ENCODE measurements around the gene OR4B1.
"Not testable (repeated sequence)": the region's sequence is repeated elsewhere in the genome, so short reads cannot be mapped to it uniquely, and the experiment has no call there.

The OR4B1 gene, protein sequence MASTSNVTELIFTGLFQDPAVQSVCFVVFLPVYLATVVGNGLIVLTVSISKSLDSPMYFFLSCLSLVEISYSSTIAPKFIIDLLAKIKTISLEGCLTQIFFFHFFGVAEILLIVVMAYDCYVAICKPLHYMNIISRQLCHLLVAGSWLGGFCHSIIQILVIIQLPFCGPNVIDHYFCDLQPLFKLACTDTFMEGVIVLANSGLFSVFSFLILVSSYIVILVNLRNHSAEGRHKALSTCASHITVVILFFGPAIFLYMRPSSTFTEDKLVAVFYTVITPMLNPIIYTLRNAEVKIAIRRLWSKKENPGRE

DNA sequence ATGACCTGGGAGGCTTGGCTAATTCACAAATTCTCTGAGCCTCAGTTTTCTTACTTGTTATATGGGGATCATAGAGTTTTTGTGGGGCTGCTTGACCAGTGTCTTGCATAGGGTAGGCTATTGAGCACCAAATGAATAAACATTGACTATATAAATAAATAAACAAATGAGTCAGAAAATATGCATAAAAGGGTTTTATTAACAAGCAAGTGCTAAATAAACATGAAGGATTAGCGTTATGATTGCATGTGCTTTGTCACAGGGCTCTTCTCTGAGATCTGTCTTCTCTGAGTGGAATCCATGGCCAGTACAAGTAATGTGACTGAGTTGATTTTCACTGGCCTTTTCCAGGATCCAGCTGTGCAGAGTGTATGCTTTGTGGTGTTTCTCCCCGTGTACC, at the start of gene OR4B1:
OR4B1 (plus strand) TSS at position 301 of the 400 bp plus-strand sequence; CDS start at position 301, 0 bp downstream.
- DNase-seq (ENCODE audit: low spot score), result no peak

DNA sequence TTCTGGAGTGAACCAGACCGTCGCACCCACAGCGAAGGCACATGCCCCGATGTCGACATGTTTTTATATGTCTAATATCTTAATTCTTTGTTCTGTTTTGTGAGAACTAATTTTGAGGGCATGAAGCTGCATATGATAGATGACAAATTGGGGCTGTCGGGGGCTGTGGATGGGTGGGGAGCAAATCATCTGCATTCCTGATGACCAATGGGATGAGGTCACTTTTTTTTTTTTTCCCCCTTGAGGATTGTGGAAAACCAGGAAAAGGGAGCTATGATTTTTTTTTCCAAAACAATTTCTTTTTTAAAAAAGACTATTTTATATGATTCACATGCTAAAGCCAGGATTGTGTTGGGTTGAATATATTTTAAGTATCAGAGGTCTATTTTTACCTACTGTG, 49.2 kb upstream of the OR4B1 start:
- no peak for DNase-seq (ENCODE audit: low spot score)

DNA sequence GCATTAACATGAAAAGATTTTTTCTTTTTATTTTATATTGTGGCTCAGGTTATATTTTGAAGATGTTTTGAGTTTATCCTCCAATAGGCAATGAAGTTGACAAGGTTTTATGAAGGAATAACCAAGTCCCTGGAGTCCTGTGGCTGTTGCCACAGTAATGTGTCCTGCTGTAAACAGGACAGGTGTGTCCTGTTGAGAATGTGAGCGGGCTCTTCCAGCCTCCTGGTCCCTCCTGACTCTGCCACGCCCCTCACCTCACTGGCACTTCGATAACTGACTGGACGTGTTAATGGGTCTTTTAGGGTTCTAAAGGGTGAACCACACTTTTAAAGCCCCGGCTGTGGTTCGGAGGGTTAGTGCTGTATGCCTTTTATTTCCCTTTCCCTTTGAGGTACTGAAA, 47.8 kb upstream of the OR4B1 start:
- peak; percentile 58 for DNase-seq (ENCODE audit: low spot score)

DNA sequence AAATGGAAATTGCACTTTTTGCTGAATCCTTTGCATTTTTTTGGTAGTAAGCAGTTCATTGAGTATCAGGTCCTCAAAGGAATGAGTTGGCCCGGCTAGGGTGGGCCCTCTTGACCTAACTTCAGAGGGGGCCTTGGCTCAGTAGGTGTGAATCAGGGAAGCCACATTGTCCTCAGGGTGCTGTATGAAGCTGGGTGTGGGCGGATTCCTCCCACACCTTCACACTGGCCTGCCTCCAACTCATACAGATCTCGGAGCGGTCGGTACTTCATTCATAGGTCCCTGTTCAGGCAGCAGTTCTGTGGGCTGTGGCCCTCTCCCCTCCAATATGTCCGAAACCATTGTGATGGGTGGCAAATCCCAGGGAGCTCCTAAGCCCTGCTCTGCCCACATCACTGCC, 47.4 kb upstream of the OR4B1 start:
- no peak for DNase-seq (ENCODE audit: low spot score)

DNA sequence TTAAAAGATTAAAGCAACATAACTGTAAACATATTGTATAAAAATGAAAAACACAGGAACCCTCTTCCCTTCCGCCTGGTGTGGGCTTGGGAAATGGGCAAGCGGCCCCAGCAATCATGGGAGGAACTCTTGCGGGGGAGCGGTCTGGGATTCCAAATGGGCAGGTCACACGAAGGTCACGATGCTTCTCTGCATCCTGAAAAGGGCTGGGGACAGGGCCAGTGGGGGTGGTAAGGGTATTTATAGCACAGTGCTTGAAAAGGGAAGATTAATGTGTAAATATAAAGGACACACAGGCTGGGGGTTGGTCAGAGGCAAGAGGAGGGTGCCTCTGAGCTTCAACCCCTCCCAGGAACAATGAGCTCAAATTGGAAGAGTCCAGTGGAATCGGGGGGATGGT, 46.9 kb upstream of the OR4B1 start:
- no peak for DNase-seq (ENCODE audit: low spot score)

DNA sequence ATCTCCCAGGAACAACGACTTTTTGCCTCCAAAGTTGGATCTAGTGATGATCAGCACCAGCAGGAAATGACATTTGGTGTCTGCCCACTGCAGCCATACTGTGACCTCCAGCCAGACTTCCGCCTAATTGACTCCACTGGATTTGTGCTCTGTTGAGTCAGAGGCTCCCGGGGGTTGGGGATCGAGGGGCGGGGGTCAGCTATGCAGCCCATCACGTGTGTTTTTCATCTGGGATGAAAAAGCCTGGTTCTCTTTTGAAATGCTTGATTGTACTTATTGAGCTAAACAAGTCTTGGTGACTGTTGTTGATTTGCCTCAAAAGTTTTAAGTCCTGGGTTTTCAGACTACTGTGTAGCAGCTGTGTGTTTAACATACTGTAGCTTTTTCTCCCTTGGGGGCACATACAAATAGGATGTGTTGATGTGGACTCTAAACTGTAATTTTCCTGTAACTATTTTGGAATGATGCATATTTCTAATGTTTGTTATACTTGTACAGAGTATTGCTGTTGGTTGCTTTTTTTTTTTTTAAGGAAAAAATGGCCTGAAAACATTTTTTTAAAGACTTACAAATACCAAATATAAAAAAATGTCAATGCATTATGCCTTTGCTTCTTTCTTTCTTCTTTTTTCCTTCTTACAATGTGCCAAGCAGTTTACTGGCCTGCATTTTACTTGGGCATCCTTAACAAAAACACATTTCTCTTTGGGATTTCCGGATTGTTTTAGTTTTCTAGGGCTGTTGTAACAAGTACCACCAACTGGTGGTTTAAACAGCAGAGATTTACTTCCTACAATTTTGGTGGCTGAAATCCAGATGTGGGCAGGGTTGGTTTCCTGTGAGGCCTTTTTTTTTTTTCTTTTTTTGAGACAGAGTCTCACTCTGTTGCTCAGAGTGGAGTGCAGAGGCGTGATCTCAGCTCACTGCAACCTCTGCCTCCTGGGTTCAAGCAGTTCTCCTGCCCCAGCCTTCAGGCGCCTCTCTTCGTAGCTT, 46.1 kb upstream of the OR4B1 start:
- no peak for DNase-seq (ENCODE audit: low spot score)

DNA sequence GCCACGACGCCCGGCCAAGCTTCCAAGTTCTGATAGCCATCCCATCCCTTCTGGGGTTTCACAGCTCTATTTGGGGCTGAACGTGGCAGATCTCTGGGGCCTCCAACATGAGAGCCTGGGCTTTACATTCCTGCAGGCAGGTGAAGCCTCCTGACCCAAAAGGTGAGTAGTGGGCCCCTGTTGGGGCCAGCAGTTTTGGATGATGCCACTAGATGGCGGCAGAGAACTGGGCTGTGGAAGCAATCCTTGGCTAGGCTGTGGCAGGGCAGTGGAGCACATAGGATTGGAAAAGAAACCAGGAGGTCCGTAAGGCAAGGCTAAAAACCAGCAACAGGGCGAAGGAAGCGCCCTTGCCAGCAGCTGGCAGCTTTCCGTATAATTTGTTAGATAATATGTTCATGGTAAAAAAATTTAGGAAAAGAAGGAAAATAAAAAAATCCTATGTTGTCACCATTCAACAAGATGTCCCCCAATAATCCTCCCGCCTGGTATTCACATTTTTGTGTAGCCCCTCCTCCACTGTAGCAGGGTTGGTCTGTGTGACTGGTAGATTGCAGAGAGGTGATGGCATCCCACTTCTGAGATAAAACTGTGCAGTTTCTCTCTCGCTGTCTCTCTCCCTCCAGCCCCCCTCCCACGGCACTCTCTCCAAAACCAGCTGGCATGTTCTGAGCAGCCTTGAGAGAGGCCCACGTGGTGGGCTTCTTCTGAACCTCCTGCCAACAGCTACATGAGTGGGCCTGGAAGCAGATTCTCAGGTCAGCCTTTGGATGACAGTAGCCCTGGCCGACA, 43.6 kb upstream of the OR4B1 start:
- DNase-seq (ENCODE audit: low spot score), result peak; percentile 62

DNA sequence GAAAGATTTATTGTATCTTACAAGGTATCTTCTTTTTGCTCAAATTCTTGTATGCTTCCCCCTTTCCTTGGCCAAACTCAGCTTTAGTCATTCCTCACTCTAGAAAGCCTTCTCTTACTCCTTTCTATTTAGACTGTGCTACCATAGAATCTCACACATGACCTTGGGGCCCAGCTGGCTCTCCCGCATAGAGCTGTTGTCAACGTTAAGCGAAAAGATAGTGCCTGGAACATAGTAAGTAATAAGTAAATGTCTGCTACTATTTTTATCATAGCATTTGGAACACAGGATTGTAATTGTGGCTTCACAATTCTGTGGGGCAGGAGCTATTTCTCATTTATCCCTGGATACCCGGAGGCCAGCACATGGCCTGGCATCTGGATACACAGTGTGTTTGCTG, 38.9 kb upstream of the OR4B1 start:
- no peak for DNase-seq (ENCODE audit: low spot score)

DNA sequence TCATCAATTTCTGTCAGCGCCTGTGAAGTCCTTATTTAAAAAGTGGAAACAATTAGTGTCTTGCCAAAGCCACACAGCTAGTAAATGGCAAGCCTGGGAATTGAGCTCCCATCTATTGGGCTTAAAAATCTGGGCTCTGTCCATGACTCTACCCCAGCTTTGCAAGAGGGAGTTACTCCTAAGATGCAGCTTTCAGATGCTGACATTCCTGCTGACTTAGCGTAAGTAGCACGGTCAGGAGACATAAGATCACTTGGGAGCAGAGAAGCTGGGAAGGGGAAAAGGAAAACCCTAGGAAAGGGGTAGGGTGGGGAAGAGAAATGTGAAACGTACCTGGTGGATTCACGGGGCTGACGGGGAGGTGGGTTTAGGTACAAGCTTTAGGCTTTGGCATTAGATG, 36.0 kb upstream of the OR4B1 start:
- no peak for DNase-seq (ENCODE audit: low spot score)

DNA sequence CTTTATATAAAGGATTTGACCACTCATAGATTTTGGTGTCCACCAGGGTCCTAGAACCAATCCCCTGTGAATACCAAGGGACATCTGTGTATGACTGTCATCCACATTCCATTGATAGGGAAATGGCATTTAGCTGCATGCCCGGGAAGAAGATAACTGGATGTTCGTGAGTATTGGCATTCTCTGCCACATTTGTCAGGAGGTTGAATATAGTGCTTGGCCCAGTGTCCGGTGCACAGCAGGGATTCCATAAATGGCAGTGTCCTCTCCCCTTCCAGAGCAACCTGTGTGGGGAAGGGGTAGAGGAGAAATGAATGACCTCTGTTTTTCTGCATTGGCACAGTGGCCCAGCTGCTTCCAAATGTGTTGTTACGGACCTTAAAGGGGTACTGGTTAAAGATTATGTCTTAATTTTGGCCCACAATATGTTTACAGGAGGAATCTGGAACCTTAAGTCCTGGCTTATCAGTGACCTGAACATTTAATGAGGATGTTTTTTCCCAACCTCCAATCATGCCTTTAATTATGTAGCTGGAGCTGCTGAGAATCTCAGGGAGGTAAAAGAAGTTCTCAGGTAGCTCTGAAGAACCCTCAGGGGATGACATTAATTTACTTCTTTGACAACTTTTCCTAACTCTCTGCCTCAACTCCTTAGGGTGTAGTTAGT, 33.6 kb upstream of the OR4B1 start:
- no peak for DNase-seq (ENCODE audit: low spot score)

DNA sequence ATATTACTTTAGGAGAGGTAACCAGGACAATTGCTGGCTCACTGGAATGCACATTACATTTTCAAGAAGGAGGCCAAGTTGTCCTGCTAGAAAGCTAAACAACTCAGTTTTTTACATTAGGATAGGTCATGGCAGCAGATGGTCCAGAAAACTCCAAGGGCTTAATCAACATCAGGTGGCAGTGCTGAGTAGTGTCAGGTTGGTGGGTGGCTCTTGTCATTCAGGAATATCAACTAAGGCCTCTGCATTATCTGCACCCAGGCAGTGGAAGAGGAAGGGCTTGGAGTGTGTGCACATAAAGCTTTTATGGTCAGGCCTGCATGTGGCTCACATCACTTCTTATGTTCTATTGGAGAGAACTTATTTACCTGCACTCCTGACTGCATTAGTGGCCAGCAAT, 32.2 kb upstream of the OR4B1 start:
- peak; percentile 38 for DNase-seq (ENCODE audit: low spot score)

DNA sequence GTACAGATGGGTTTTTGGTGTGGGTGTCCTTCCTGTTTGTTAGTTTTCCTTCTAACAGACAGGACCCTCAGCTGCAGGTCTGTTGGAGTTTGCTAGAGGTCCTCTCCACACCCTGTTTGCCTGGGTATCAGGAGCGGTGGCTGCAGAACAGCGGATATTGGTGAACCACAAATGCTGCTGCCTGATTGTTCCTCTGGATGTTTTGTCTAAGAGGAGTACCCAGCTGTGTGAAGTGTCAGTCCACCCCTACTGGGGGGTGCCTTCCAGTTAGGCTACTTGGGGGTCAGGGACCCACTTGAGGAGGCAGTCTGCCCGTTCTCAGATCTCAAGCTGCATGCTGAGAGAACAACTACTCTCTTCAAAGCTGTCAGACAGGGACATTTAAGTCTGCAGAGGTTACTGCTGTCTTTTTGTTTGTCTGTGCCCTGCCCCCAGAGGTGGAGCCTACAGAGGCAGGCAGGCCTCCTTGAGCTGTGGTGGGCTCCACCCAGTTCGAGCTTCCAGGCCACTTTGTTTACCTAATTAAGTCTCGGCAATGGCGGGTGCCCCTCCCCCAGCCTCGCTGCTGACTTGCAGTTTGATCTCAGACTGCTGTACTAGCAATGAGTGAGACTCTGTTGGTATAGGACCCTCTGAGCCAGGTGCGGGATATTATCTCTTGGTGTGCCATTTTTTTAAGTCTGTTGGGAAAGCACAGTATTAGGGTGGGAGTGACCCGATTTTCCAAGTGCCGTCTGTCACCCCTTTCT, 25.5 kb upstream of the OR4B1 start:
- DNase-seq (ENCODE audit: low spot score), result not testable (repeated sequence)

DNA sequence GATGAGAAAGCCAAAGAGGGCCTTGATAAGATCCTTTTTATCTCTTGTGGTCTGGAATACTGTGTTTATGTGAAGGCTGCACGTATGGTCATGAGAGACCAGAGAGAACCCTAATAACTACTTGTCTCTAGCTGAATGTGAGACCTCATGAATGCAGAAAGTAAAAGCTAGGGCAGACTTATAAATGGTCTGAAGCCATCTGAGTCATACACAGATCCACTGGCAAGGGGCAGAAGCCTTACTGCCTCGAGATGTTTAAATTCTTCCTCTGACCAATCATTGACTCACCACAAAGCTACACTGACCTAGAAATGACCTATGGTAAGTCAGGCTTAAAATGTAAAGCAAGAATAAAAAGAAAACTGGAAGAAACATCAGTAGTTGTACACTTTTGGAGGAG, 22.7 kb upstream of the OR4B1 start:
- DNase-seq (ENCODE audit: low spot score), result no peak

DNA sequence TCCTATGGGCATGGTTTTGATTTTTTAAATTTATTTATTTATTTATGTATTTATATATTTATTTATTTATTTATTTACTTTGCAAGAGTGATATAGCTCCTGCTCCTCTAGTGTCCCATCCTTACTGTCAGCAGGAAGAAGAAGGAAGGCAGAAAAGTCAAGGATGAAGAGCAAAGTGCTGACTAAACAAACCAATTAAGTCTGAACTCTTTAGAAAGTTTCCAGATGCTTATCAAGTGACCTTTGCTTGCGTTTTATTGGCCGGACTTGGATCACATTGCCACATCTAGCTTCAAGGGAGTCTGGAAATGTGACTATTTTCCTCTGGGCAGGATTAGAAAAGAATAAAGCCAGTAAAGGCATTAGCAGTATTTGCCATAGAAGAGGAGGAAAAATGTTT, 8.7 kb upstream of the OR4B1 start:
- no peak for DNase-seq (ENCODE audit: low spot score)

DNA sequence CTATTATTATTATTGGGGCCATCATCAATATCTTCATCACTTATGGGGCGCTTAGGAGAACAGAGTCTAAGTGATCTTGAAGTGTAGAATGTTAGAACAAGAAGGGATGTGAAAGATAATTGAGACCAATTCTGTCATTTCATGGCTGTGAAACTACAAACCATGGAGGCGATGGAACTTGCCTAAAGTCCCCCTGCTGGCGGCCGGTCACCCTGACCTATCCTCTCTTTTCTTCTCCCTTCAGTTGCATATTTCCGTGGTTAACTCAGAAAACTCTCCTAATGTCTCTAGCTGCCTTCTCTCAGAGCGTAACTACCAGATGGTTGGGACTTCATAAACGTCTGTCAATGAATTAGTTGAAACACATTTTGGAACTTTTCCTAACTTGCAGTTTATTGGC, 6.6 kb upstream of the OR4B1 start:
- DNase-seq (ENCODE audit: low spot score), result peak; percentile 29

DNA sequence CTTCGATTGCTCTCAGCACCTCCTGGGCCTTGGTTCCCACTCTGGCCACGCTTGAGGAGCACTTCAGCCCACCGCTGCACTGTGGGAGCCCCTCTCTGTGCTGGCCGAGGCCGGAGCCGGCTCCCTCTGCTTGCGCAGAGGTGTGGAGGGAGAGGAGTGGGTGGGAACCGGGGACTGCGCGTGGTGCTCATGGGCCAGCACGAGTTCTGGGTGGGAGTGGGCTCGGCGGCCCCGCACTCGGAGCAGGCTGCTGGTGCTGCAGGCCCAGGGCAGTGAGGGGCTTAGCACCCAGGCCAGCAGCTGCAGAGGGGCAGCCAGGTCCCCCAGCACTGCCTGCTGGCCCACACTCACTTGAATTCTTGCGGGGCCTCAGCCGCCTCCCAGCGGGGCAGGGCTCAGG, 12.2 kb downstream of the OR4B1 start:
- DNase-seq (ENCODE audit: low spot score), result no peak

DNA sequence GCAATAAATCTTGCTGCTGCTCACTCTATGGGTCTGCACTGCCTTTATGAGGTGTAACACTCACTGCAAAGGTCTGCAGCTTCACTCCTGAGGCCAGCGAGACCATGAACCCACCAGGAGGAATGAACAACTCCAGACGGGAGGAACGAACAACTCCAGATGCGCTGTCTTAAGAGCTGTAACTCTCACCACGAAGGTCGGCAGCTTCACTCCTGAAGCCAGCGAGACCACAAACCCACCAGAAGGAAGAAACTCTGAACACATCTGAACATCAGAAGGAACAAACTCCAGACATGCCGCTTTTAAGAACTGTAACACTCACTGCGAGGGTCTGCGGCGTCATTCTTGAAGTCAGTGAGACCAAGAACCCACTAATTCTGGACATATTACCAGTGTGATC, 13.4 kb downstream of the OR4B1 start:
- not testable (repeated sequence) for DNase-seq (ENCODE audit: low spot score)

DNA sequence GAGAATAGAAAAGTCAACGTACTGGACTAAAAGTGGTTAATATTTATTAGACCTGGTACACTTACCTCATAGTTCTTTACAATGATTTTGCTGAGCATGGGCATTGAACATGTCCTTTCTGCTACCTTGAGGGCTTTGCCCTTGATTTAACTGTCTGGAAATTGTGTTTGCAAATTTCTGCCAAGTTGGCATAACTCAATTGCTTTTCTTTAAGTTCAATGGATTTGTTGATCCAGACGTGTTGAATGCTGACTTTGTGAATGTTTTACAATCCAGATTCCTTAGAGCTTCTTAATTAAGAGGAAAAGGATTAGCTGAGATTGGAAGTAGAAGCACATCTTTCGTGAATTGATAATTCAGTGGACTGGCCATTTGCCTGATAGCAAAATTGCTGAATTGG, 21.1 kb downstream of the OR4B1 start:
- DNase-seq (ENCODE audit: low spot score), result no peak

DNA sequence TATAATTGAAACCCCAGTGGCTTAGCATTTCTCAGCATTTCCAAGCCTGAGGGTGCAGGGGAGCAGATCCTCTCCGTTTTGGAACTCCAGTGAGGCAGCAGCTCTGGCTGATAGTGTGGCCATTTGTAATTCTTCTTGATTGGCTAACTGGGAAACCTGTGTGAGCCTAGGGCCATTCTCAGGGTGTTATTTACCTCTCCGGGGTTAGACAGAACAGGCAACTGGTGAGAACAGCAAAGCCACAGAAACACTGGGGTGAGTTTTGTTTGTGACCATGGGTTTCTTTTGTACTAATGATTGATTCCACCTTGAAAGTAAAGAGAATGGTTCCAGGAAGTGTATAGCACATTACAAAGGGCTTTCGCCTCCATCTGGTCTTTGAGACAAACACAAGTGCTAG, 25.9 kb downstream of the OR4B1 start:
- DNase-seq (ENCODE audit: low spot score), result no peak

DNA sequence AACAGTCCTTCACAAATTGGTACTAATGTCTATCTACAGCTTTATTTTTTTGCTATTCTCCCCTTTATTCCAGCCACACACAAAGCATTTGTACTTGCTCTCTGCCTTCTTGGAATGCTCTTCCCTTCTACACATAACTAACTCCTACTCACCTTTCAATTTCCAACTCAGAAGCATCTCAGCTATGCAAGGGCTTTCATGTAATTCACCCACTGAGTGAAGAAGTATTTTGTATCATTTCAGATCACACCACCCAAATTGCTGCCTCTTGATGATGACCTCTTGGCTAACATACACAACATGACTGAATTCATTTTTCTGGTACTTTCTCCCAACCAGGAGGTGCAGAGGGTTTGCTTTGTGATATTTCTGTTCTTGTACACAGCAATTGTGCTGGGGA, 28.2 kb downstream of the OR4B1 start, which contains the start of gene OR4X2:
OR4X2 (plus strand) TSS at position 301 of the 400 bp plus-strand sequence; CDS start at position 301, 0 bp downstream.
- no peak for DNase-seq (ENCODE audit: low spot score)

DNA sequence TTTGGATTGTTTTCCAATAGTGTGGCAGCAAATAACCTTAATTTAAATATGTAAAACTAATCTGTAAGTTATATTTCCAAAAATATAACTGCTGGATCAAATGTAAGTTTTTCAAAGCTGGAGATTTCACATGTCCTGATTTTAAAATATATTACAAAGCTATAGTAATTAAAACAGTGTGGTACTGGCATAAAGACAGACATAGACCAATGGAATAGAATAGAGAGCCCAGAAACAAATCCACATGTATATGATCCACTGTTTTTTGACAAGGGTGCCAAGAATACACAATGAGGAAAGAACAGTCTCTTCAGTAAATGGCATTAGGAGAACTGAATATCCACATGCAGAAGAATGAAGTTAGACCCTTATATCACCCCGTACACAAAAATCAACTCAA, 32.3 kb downstream of the OR4B1 start:
- no peak for DNase-seq (ENCODE audit: low spot score)
